Measurements from ENCODE around the gene GIMD1. TPM values are rescaled to one million over a fixed set of nuclear protein-coding genes. Genes with fewer than 3 reads are reported as not detected.
A peak's percentile ranks its signal among the peaks of the same experiment; 100 is the strongest.

The GIMD1 gene
- total and polyA plus RNA-seq, 2 donors from 2014 or later, result not detected

DNA sequence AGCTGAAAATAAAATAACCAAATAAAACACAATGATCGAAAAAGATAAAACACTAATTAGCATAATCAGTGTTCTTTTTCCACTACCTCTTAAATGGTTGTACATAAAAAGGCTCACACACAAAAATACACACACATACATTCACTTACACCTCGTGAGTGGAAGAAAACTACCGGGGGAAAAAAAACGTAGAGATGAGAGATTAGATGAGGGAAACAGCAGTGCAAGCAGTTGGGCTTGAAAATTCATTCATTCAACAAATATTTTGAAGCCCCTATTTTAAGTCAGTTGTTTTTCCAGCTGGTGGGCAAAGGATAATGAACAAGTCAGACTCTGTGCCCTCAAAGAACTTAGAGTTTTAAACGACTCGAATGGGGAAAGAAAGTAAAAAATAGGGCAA is 53.6 kb downstream of the GIMD1 start:
- peak in 1 of 5 donors; percentile 2 for DNase-seq
- FAIRE-seq, result no peak
- H3K27ac ChIP-seq (ENCODE audit: low read depth in 2 of 2, low read length in 2 of 2), result no peak overlapping the region
- H3K9ac ChIP-seq (ENCODE audit: low read length in 3 of 3), result peak overlapping the region in 2 of 3 donors; percentile 93 to 99
- no peaks in the 10 kb centered on the region for H3K9me3 ChIP-seq (ENCODE audit: control insufficient read depth in 2 of 3, insufficient read depth in 1 of 3, low read length in 3 of 3)
- H3K4me1 ChIP-seq (ENCODE audit: control insufficient read depth in 2 of 3, insufficient read depth in 2 of 3, low read depth in 1 of 3, low read length in 3 of 3), result peaks cover 0 to 16% (median 14%) of the 10 kb centered on the region in 3 donors
- intact Hi-C loops (cut with DNase I), result no loop called here
- peak overlapping the region; percentile 91 to 99 (median 96) for H3K4me3 ChIP-seq (ENCODE audit: low read length in 3 of 3)
- no peaks in the 10 kb centered on the region for H3K27me3 ChIP-seq (ENCODE audit: control insufficient read depth, insufficient read depth, low read length)
- TF ChIP-seq, protein P1, sequence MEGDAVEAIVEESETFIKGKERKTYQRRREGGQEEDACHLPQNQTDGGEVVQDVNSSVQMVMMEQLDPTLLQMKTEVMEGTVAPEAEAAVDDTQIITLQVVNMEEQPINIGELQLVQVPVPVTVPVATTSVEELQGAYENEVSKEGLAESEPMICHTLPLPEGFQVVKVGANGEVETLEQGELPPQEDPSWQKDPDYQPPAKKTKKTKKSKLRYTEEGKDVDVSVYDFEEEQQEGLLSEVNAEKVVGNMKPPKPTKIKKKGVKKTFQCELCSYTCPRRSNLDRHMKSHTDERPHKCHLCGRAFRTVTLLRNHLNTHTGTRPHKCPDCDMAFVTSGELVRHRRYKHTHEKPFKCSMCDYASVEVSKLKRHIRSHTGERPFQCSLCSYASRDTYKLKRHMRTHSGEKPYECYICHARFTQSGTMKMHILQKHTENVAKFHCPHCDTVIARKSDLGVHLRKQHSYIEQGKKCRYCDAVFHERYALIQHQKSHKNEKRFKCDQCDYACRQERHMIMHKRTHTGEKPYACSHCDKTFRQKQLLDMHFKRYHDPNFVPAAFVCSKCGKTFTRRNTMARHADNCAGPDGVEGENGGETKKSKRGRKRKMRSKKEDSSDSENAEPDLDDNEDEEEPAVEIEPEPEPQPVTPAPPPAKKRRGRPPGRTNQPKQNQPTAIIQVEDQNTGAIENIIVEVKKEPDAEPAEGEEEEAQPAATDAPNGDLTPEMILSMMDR (IDR thresholded peaks at IDR 0.05; ENCODE audit: borderline replicate concordance, extremely low read depth, insufficient read depth), result no peak
- H3K36me3 ChIP-seq (ENCODE audit: control insufficient read depth in 2 of 3, insufficient read depth in 3 of 3, low read length in 3 of 3), result no peaks in the 10 kb centered on the region

DNA sequence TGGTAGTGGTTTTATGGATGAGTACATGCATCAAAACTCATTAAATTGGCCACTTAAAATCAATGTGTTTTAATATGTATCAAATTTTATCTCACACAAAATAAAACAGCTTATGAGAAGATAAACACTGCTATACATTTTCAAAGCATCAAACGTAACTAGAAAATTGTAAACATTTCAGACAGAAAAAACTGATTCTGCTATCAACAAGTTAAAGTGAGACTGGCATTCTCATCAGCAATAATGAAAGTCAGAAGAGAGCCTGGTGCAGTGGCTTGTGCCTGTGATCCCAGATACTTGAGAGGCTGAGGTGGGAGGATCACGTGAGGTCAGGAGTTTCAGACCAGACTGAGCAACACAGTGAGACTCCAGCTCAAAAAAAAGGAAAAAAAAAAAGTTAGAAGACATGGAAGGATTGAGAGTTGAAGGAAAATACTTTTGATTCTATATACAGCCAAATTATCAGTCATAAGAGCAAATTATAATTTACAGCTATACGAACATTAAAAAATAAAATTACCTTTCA is 55.5 kb downstream of the GIMD1 start:
- no peak overlapping the region for H3K27ac ChIP-seq (ENCODE audit: low read depth in 2 of 2, low read length in 2 of 2)
- FAIRE-seq, result no peak
- H3K27me3 ChIP-seq (ENCODE audit: control insufficient read depth, insufficient read depth, low read length), result no peaks in the 10 kb centered on the region
- H3K4me1 ChIP-seq (ENCODE audit: control insufficient read depth in 2 of 3, insufficient read depth in 2 of 3, low read depth in 1 of 3, low read length in 3 of 3), result peaks cover 0 to 16% (median 13%) of the 10 kb centered on the region in 3 donors
- H3K4me3 ChIP-seq (ENCODE audit: low read length in 3 of 3), result no peak overlapping the region
- peaks cover 0 to 3% (median 0%) of the 10 kb centered on the region in 3 donors for H3K36me3 ChIP-seq (ENCODE audit: control insufficient read depth in 2 of 3, insufficient read depth in 3 of 3, low read length in 3 of 3)
- no peak overlapping the region for H3K9ac ChIP-seq (ENCODE audit: low read length in 3 of 3)
- intact Hi-C loops (cut with DNase I), result no loop called here
- DNase-seq, result no peak
- H3K9me3 ChIP-seq (ENCODE audit: control insufficient read depth in 2 of 3, insufficient read depth in 1 of 3, low read length in 3 of 3), result no peaks in the 10 kb centered on the region
- TF ChIP-seq, protein P1 (IDR thresholded peaks at IDR 0.05; ENCODE audit: borderline replicate concordance, extremely low read depth, insufficient read depth), result no peak

DNA sequence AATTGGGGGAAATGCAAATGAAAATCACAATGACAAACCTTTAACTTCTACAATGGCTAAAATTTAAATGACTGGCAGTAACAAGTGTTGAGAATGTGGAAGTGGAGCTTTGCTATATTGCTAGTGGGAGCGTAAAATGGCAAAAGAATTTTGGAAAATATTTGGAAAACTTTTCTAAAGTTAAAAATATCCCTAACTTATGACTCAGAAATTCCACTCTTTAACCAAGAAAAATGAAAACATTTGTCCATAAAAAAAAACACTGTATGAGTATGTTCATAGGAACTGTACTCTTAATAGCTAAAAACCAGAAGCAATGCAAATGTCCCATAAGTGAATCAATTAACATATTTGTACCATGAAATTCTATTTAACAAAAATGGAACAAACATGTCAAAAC is 56.2 kb downstream of the GIMD1 start:
- Histone ChIP-seq H3K4me1 (ENCODE audit: control insufficient read depth in 2 of 3, insufficient read depth in 2 of 3, low read depth in 1 of 3, low read length in 3 of 3) (peaks cover 0 to 10% (median 6%) of the 10 kb centered on the region in 3 donors), H3K27ac (ENCODE audit: low read depth in 2 of 2, low read length in 2 of 2) (no peak overlapping the region), H3K9me3 (ENCODE audit: control insufficient read depth in 2 of 3, insufficient read depth in 1 of 3, low read length in 3 of 3) (no peaks in the 10 kb centered on the region), H3K4me3 (ENCODE audit: low read length in 3 of 3) (no peak overlapping the region), H3K27me3 (ENCODE audit: control insufficient read depth, insufficient read depth, low read length) (no peaks in the 10 kb centered on the region), H3K36me3 (ENCODE audit: control insufficient read depth in 2 of 3, insufficient read depth in 3 of 3, low read length in 3 of 3) (peaks cover 0 to 3% (median 0%) of the 10 kb centered on the region in 3 donors), H3K9ac (ENCODE audit: low read length in 3 of 3) (no peak overlapping the region)
- DNase-seq (no peak), FAIRE-seq (no peak)
- TF ChIP-seq, protein P1 (IDR thresholded peaks at IDR 0.05; ENCODE audit: borderline replicate concordance, extremely low read depth, insufficient read depth), result no peak
- intact Hi-C loops (cut with DNase I), result no loop called here

Other genes with a start within 250 kb of the GIMD1 start
- 50.0 TPM for gene TBCK, start 52.6 kb downstream of the GIMD1 start, total RNA-seq
- 15.8 TPM for gene TBCK, start 52.6 kb downstream of the GIMD1 start, polyA plus RNA-seq (ENCODE audit: insufficient read depth, low read depth, low replicate concordance)
- 47.1 TPM for gene AIMP1, start 52.2 kb downstream of the GIMD1 start, total RNA-seq
- gene AIMP1, start 52.2 kb downstream of the GIMD1 start, polyA plus RNA-seq (ENCODE audit: insufficient read depth, low read depth, low replicate concordance), result 43.3 TPM

Measured in kidney (tissue), 14 donors.